IMR-90 (cell line): Measurements from ENCODE around the gene IGF2BP3. TPM values are rescaled to one million over a fixed set of nuclear protein-coding genes. Genes with fewer than 3 reads are reported as not detected.

Experiments
- ATAC-seq: fragments of 200-7000 bp; cut with Tn5 transposase; 2 replicates; pipeline ENCODE4 v1.9.1; 2020; ENCODE audit warnings: low read depth, mild to moderate bottlenecking, moderate library complexity
- BruUV-seq: library from RNA; stranded (reverse); fragments of 400-500 nt; replicated peaks from 2 replicates; lab custom pipeline; 2021; lab: Mats Ljungman, UMichigan
- CTCF ChIA-PET: fragments of 300-600 bp; formaldehyde crosslinking; extraction: SDS; loops from one replicate; lab custom pipeline; 2021; ENCODE audit warnings: antibody characterized with exemption; lab: Yijun Ruan, JAX
- POLR2A ChIA-PET: fragments of 300-600 bp; sonication (Branson Sonifier 250); formaldehyde crosslinking; loops from one replicate; lab custom pipeline; 2022; ENCODE audit warnings: antibody characterized with exemption; ENCODE audit not compliant: unreplicated experiment; lab: Charles Lee
- DNase-seq: peaks from one replicate; pipeline ENCODE4 v3.0.0; 2013
- H2AFZ ChIP-seq: replicated peaks from 2 replicates; pipeline ENCODE3; 2013; ENCODE audit warnings: low read length, mild to moderate bottlenecking; ENCODE audit not compliant: poor library complexity
- H2AK5ac ChIP-seq: 2 replicates; pipeline ENCODE4 v1.6.1; 2013; ENCODE audit warnings: low read depth, low read length, inconsistent platforms
- H2AK9ac ChIP-seq: replicated peaks from 2 replicates; pipeline ENCODE3; 2013; ENCODE audit warnings: mild to moderate bottlenecking, low read depth, low read length, moderate library complexity; ENCODE audit not compliant: poor library complexity
- H2BK120ac ChIP-seq: 2 replicates; pipeline ENCODE4 v1.6.1; 2013; ENCODE audit warnings: low read depth, low read length, inconsistent platforms
- H2BK15ac ChIP-seq: 3 replicates; pipeline ENCODE4 v1.6.1; 2013; ENCODE audit warnings: low read depth, low read length, inconsistent platforms
- H2BK20ac ChIP-seq: 2 replicates; pipeline ENCODE4 v1.6.1; 2013; ENCODE audit warnings: low read depth, mild to moderate bottlenecking, inconsistent platforms, low read length, moderate library complexity
- H2BK5ac ChIP-seq: 2 replicates; pipeline ENCODE4 v1.6.1; 2013; ENCODE audit warnings: mild to moderate bottlenecking, low read depth, low read length, inconsistent platforms; ENCODE audit not compliant: poor library complexity, severe bottlenecking
- H3K14ac ChIP-seq: replicated peaks from 2 replicates; pipeline ENCODE4 v1.6.1; 2013; ENCODE audit warnings: low read depth, low read length, inconsistent platforms
- H3K18ac ChIP-seq: 2 replicates; pipeline ENCODE4 v1.6.1; 2013; ENCODE audit warnings: low read depth, low read length, control low read depth
- H3K23ac ChIP-seq: 2 replicates; pipeline ENCODE4 v1.6.1; 2013; ENCODE audit warnings: low read depth, low read length, inconsistent platforms
- H3K27ac ChIP-seq: 2 replicates; pipeline ENCODE4 v1.5.1; 2013; ENCODE audit warnings: mild to moderate bottlenecking, control low read depth, low read length; ENCODE audit not compliant: insufficient read depth
- H3K27me3 ChIP-seq: 2 replicates; pipeline ENCODE4 v1.6.1; 2013; ENCODE audit warnings: low read length; ENCODE audit not compliant: control insufficient read depth, insufficient read depth
- H3K36me3 ChIP-seq: 2 replicates; pipeline ENCODE4 v1.6.1; 2013; ENCODE audit warnings: low read length, mixed read lengths; ENCODE audit not compliant: control insufficient read depth, insufficient read depth
- H3K4ac ChIP-seq: 2 replicates; pipeline ENCODE4 v1.6.1; 2013; ENCODE audit warnings: low read depth, low read length, inconsistent platforms
- H3K4me1 ChIP-seq: 2 replicates; pipeline ENCODE4 v1.6.1; 2013; ENCODE audit warnings: low read length, mixed read lengths; ENCODE audit not compliant: control insufficient read depth, insufficient read depth
- H3K4me2 ChIP-seq: 2 replicates; pipeline ENCODE4 v1.6.1; 2013; ENCODE audit warnings: low read depth, mild to moderate bottlenecking, control low read depth, low read length, moderate library complexity
- H3K4me3 ChIP-seq: 2 replicates; pipeline ENCODE4 v1.5.1; 2013; ENCODE audit warnings: low read depth, mild to moderate bottlenecking, control low read depth, low read length, moderate library complexity; ENCODE audit not compliant: insufficient read depth
- H3K56ac ChIP-seq: 2 replicates; pipeline ENCODE4 v1.6.1; 2013; ENCODE audit warnings: low read length, inconsistent platforms; ENCODE audit not compliant: insufficient read depth; ENCODE audit errors: extremely low read depth
- H3K79me1 ChIP-seq, 2 experiments: 2 replicates each; pipeline ENCODE4 v1.6.1; 2013; ENCODE audit warnings: low read length in 2 of 2, inconsistent platforms in 1 of 2, low read depth in 1 of 2
- H3K9ac ChIP-seq: 2 replicates; pipeline ENCODE4 v1.6.1; 2013; ENCODE audit warnings: low read depth, low read length, control low read depth
- H3K9me1 ChIP-seq: 2 replicates; pipeline ENCODE4 v1.6.1; 2013; ENCODE audit warnings: low read length, inconsistent platforms; ENCODE audit not compliant: insufficient read depth
- H3K9me3 ChIP-seq: 2 replicates; pipeline ENCODE4 v1.6.1; 2013; ENCODE audit warnings: low read length; ENCODE audit not compliant: control insufficient read depth, insufficient read depth
- H4K20me1 ChIP-seq: 2 replicates; pipeline ENCODE4 v1.6.1; 2013; ENCODE audit warnings: low read length, inconsistent platforms; ENCODE audit not compliant: insufficient read depth
- H4K5ac ChIP-seq: 2 replicates; pipeline ENCODE4 v1.6.1; 2013; ENCODE audit warnings: mild to moderate bottlenecking, low read depth, low read length, control low read depth
- H4K8ac ChIP-seq, 2 experiments: 2 replicates each; pipeline ENCODE4 v1.6.1; 2013; ENCODE audit warnings: low read depth in 2 of 2, low read length in 2 of 2, control low read depth in 1 of 2, inconsistent platforms in 1 of 2
- H4K91ac ChIP-seq: 2 replicates; pipeline ENCODE4 v1.6.1; 2013; ENCODE audit warnings: low read depth, low read length, inconsistent platforms; ENCODE audit not compliant: insufficient read depth
- BHLHE40 ChIP-seq: fragments of 150-350 bp; IDR thresholded peaks from 2 replicates; pipeline ENCODE4 v1.6.1; 2016; ENCODE audit warnings: mild to moderate bottlenecking, low read depth, low read length
- CHD1 ChIP-seq: IDR thresholded peaks from 2 replicates; pipeline ENCODE4 v1.6.1; 2012; ENCODE audit warnings: low read depth, low read length, improper control_type of control experiment
- FOS ChIP-seq: fragments of 150-350 bp; IDR thresholded peaks from 2 replicates; pipeline ENCODE4 v1.6.1; 2016; ENCODE audit warnings: low read depth, low read length
- MAZ ChIP-seq: IDR thresholded peaks from 2 replicates; pipeline ENCODE4 v1.6.1; 2012; ENCODE audit warnings: low read depth, mild to moderate bottlenecking, low read length, improper control_type of control experiment, moderate library complexity, borderline replicate concordance
- RCOR1 ChIP-seq: IDR thresholded peaks from 2 replicates; pipeline ENCODE4 v1.6.1; 2012; ENCODE audit warnings: mild to moderate bottlenecking, low read length, improper control_type of control experiment; ENCODE audit not compliant: insufficient replicate concordance
- RFX5 ChIP-seq: IDR thresholded peaks from 2 replicates; pipeline ENCODE4 v1.8.0; 2012; ENCODE audit warnings: low read depth, mild to moderate bottlenecking, low read length, moderate library complexity
- WGBS, 2 experiments: methylation state at CpG; one replicate each; pipeline versions ENCODE4 v1.1.5 to v1.1.7; 2013; ENCODE audit warnings: missing lambda C conversion rate in 2 of 2; ENCODE audit not compliant: insufficient read length in 1 of 2; ENCODE audit errors: extremely low coverage in 2 of 2; 5-methylcytosine and 5-hydroxymethylcytosine counted together
- dilution Hi-C: fragments of 300-500 bp; cut with HindIII; formaldehyde crosslinking; loops from one replicate; pipeline ENCODE4 v1.14.3; 2018; ENCODE audit warnings: low sequenced_read_pairs; ENCODE audit not compliant: unreplicated experiment
- in situ Hi-C: fragments of 300-500 bp; cut with MboI; formaldehyde crosslinking; loops from 3 replicates; pipeline ENCODE4 v1.14.3; 2019; ENCODE audit warnings: low sequenced_read_pairs, inconsistent platforms, mixed read lengths
- intact Hi-C: fragments of 100-400 bp; cut with micrococcal nuclease; formaldehyde crosslinking; loops from 2 replicates; pipeline ENCODE4 v1.10.0; 2022
- polyA plus RNA-seq, 3 experiments: library from polyadenylated mRNA; depleted of rRNA; stranded (reverse); fragments of >200 nt; gene quantifications; 2 replicates each; pipeline ENCODE4 v1.2.3, GENCODE V29; 2012; ENCODE audit warnings: low replicate concordance in 1 of 3
- total RNA-seq: library from RNA; depleted of rRNA; stranded (reverse); fragments of >200 nt; gene quantifications from 2 replicates; pipeline ENCODE4 v1.2.3, GENCODE V29; 2012
- TF ChIP-seq, protein P1 (sequence below): conservative IDR thresholded peaks from 2 replicates; pipeline ENCODE4 v1.5.1; 2012; ENCODE audit warnings: mild to moderate bottlenecking, low read depth, low read length, improper control_type of control experiment

The IGF2BP3 gene
- total and polyA plus RNA-seq, 2 of the 4 experiments (the other 2 are of a cell fraction), result 50.9 to 59.3 TPM

DNA sequence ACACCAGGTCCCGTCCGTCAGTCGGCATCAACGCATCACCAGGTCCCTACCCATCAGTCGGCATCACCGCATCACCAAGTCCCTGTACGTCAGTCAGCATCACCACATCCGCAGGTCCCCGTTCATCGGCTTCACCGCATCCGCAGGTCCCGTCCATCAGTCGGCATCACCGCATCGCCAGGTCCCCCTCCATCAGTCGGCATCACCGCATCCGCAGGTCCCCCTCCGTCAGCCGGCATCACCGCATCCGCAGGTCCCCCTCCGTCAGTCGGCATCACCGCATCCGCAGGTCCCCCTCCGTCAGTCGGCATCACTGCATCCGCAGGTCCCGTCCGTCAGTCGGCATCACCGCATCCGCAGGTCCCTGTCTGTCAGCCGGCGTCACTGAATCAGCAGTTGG, 55.1 kb downstream of the IGF2BP3 start:
- intact Hi-C loops, result no loop called here
- Histone ChIP-seq H3K4me2 (no peak overlapping the region), H3K4me3 (no peak overlapping the region), H4K5ac (no peak overlapping the region), H3K27ac (no peak overlapping the region), H2AFZ (no peak overlapping the region), H3K56ac (no peak overlapping the region), H3K18ac (no peak overlapping the region), H3K4ac (no peak overlapping the region), H2AK9ac (peak overlapping the region; percentile 26), H2BK5ac (no peak overlapping the region), H3K4me1 (no peaks in the 10 kb centered on the region; the same call in 1 of the 2 replicates), H2AK5ac (no peak overlapping the region), H2BK120ac (no peak overlapping the region), H4K20me1 (peaks cover 22% of the 10 kb centered on the region), H3K9me1 (peaks cover 7% of the 10 kb centered on the region), H3K9ac (no peak overlapping the region), H3K14ac (no peak overlapping the region), H3K36me3 (peaks cover 24% of the 10 kb centered on the region), H2BK15ac (no peak overlapping the region), H3K23ac (no peak overlapping the region), H4K8ac (no peak overlapping the region), H4K91ac (no peak overlapping the region), H3K79me1 (peaks cover 34 to 82% of the 10 kb centered on the region in 2 experiments), H3K27me3 (no peaks in the 10 kb centered on the region), H2BK20ac (no peak overlapping the region), H3K9me3 (no peaks in the 10 kb centered on the region)
- no peak for ATAC-seq
- BruUV-seq, result no TSS peak
- dilution Hi-C loops, result no loop called here
- ChIA-PET POLR2A (no interaction called here), CTCF (no interaction called here)
- WGBS, 2 experiments, result 98% methylated on average over 31 of the region's 37 CpGs; no CpG with 5 or more reads in 1 of the 2 experiments
- DNase-seq, result no peak
- in situ Hi-C loops, result no loop called here
- TF ChIP-seq BHLHE40 (no peak), FOS (no peak), MAZ (no peak), RCOR1 (no peak), CHD1 (no peak), RFX5 (no peak)
- TF ChIP-seq, protein P1, sequence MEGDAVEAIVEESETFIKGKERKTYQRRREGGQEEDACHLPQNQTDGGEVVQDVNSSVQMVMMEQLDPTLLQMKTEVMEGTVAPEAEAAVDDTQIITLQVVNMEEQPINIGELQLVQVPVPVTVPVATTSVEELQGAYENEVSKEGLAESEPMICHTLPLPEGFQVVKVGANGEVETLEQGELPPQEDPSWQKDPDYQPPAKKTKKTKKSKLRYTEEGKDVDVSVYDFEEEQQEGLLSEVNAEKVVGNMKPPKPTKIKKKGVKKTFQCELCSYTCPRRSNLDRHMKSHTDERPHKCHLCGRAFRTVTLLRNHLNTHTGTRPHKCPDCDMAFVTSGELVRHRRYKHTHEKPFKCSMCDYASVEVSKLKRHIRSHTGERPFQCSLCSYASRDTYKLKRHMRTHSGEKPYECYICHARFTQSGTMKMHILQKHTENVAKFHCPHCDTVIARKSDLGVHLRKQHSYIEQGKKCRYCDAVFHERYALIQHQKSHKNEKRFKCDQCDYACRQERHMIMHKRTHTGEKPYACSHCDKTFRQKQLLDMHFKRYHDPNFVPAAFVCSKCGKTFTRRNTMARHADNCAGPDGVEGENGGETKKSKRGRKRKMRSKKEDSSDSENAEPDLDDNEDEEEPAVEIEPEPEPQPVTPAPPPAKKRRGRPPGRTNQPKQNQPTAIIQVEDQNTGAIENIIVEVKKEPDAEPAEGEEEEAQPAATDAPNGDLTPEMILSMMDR, result no peak
